Measurements from ENCODE around the gene APAF1. TPM values are rescaled to one million over a fixed set of nuclear protein-coding genes. Genes with fewer than 3 reads are reported as not detected.

The APAF1 gene
- total RNA-seq, 3 donors from 2014 or later (not counting 1 experiment from before 2014, with no cell fraction given) = 33.5 to 43.7 (median 34.9) TPM

DNA sequence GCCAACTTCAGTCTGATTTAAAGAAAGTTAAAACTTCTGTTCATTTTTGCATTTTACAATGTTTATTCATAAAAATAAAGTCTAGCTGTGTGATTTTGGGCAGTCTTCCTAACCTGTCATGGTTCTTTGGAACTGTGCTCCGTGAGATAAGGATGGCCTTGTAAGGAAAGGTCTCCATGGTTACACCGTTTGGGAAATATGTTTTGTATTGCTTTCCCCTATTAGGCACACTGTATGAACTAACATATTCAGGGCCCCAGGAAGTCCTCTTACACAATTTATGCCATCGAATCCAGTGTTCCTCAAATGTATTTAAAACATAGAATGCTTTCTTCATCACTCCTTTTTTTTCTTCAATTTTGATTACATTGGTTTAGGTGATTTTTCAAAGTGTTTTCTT is 54.5 kb downstream of the APAF1 start:
- Histone ChIP-seq H3K9me3 (ENCODE audit: control insufficient read depth, insufficient read depth, low read length) (no peaks in the 10 kb centered on the region), H3K4me3 (ENCODE audit: low read length) (no peak overlapping the region), H3K4me1 (ENCODE audit: control insufficient read depth, insufficient read depth, low read length) (no peaks in the 10 kb centered on the region), H3K27me3 (ENCODE audit: control insufficient read depth, insufficient read depth, low read length) (no peaks in the 10 kb centered on the region), H3K27ac (ENCODE audit: low read length) (no peak overlapping the region), H3K36me3 (ENCODE audit: control insufficient read depth, insufficient read depth, low read length) (peaks cover 43% of the 10 kb centered on the region)
- peak overlapping the region in 1 of 2 donors; percentile 69 for H3K27ac Mint-ChIP-seq
- DNase-seq = no peak
- H3K4me3 Mint-ChIP-seq = no peak overlapping the region
- H3K36me3 Mint-ChIP-seq = peaks cover 11% of the 10 kb centered on the region
- TF ChIP-seq, protein P1, sequence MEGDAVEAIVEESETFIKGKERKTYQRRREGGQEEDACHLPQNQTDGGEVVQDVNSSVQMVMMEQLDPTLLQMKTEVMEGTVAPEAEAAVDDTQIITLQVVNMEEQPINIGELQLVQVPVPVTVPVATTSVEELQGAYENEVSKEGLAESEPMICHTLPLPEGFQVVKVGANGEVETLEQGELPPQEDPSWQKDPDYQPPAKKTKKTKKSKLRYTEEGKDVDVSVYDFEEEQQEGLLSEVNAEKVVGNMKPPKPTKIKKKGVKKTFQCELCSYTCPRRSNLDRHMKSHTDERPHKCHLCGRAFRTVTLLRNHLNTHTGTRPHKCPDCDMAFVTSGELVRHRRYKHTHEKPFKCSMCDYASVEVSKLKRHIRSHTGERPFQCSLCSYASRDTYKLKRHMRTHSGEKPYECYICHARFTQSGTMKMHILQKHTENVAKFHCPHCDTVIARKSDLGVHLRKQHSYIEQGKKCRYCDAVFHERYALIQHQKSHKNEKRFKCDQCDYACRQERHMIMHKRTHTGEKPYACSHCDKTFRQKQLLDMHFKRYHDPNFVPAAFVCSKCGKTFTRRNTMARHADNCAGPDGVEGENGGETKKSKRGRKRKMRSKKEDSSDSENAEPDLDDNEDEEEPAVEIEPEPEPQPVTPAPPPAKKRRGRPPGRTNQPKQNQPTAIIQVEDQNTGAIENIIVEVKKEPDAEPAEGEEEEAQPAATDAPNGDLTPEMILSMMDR (IDR thresholded peaks at IDR 0.05) = no peak
- H3K27me3 Mint-ChIP-seq (ENCODE audit: low read depth in 2 of 2) = no peaks in the 10 kb centered on the region
- H3K9me3 Mint-ChIP-seq = no peaks in the 10 kb centered on the region
- 79% methylated on average over 3 of the region's 3 CpGs for WGBS (ENCODE audit: insufficient coverage)
- no peak for ATAC-seq
- peaks cover 8 to 9% of the 10 kb centered on the region in 2 donors for H3K4me1 Mint-ChIP-seq
- intact Hi-C loops (cut with micrococcal nuclease) = no loop called here

DNA sequence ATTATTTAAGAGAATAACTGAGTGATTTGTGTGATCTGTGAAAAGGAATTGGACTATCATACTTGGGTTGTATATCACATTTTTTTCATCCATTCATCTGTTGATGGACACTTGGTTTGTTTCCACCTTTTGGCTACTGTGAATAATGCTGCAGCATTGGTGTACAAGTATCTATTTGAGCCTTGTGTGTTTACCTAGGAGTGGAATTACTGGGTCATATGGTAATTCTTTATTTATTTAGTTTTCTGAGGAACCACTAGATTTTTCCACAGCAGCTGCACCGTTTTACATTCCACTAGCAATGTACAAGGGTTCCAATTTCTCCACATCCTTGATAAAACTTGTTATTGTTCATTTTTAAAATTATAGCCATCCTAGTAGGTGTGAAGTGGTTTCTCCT is 56.1 kb downstream of the APAF1 start:
- no peak overlapping the region for H3K27ac Mint-ChIP-seq
- intact Hi-C loops (cut with micrococcal nuclease) = no loop called here
- H3K4me3 Mint-ChIP-seq = no peak overlapping the region
- no peak overlapping the region for H3K27ac ChIP-seq (ENCODE audit: low read length)
- peaks cover 46% of the 10 kb centered on the region for H3K36me3 ChIP-seq (ENCODE audit: control insufficient read depth, insufficient read depth, low read length)
- no peaks in the 10 kb centered on the region for H3K9me3 Mint-ChIP-seq
- WGBS (ENCODE audit: insufficient coverage) = no CpG with 5 or more reads among the region's 1 CpG
- H3K9me3 ChIP-seq (ENCODE audit: control insufficient read depth, insufficient read depth, low read length) = no peaks in the 10 kb centered on the region
- no peaks in the 10 kb centered on the region for H3K27me3 Mint-ChIP-seq (ENCODE audit: low read depth in 2 of 2)
- no peaks in the 10 kb centered on the region for H3K4me1 ChIP-seq (ENCODE audit: control insufficient read depth, insufficient read depth, low read length)
- H3K4me1 Mint-ChIP-seq = peaks cover 4 to 5% of the 10 kb centered on the region in 2 donors
- no peak overlapping the region for H3K4me3 ChIP-seq (ENCODE audit: low read length)
- peaks cover 11% of the 10 kb centered on the region for H3K36me3 Mint-ChIP-seq
- TF ChIP-seq, protein P1 (IDR thresholded peaks at IDR 0.05) = no peak
- H3K27me3 ChIP-seq (ENCODE audit: control insufficient read depth, insufficient read depth, low read length) = no peaks in the 10 kb centered on the region
- no peak for DNase-seq
- ATAC-seq = no peak

DNA sequence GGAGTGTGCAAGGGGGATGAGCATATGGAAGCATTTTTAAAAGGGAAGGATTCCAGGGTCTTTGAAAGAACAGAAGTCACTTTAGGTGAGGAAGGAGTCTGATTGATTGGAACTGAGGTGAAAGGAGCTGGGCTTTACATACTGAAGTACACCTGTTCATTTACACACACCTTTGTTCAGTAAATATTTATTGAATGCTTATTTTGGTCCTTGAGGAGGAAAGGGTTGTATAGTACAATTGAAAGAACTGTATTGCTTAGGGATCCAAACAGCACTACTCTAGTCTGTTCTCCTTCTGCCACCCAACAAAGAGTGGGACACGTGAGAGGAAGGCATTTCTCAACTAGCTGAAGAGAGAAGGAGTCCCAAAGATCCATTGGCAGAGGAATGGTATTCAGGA is 63.9 kb downstream of the APAF1 start:
- no peak overlapping the region for H3K27ac Mint-ChIP-seq
- TF ChIP-seq, protein P1 (IDR thresholded peaks at IDR 0.05) = no peak
- DNase-seq = no peak
- H3K4me3 Mint-ChIP-seq = no peak overlapping the region
- no peaks in the 10 kb centered on the region for H3K4me1 Mint-ChIP-seq
- 100% methylated on average over 1 of the region's 1 CpG for WGBS (ENCODE audit: insufficient coverage)
- Histone ChIP-seq H3K4me1 (ENCODE audit: control insufficient read depth, insufficient read depth, low read length) (no peaks in the 10 kb centered on the region), H3K4me3 (ENCODE audit: low read length) (no peak overlapping the region), H3K27me3 (ENCODE audit: control insufficient read depth, insufficient read depth, low read length) (no peaks in the 10 kb centered on the region), H3K9me3 (ENCODE audit: control insufficient read depth, insufficient read depth, low read length) (no peaks in the 10 kb centered on the region), H3K36me3 (ENCODE audit: control insufficient read depth, insufficient read depth, low read length) (peaks cover 75% of the 10 kb centered on the region), H3K27ac (ENCODE audit: low read length) (no peak overlapping the region)
- ATAC-seq = no peak
- H3K27me3 Mint-ChIP-seq (ENCODE audit: low read depth in 2 of 2) = no peaks in the 10 kb centered on the region
- peaks cover 19% of the 10 kb centered on the region for H3K36me3 Mint-ChIP-seq
- intact Hi-C loops (cut with micrococcal nuclease) = no loop called here
- H3K9me3 Mint-ChIP-seq = no peaks in the 10 kb centered on the region

DNA sequence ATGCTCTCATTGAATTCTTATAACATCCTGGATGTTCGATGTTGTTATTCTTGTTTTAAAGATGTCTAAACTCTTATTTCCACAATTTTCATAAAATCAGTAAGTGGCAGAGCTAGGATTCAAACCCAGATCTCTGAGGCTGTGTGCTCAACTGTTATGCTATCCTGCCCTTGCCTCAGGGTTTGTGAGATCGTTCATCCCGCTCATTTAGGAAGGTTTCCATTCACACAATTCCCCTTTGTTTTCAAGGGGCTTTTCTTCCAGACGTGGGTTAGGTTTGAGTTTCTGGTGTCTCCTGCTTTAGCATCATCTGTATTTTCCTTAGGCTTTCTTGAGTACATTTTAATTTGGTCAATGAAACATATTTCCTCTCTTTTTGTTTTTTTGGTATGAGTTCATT is 69.3 kb downstream of the APAF1 start:
- Histone ChIP-seq H3K4me1 (ENCODE audit: control insufficient read depth, insufficient read depth, low read length) (no peaks in the 10 kb centered on the region), H3K27ac (ENCODE audit: low read length) (no peak overlapping the region), H3K36me3 (ENCODE audit: control insufficient read depth, insufficient read depth, low read length) (peaks cover 64% of the 10 kb centered on the region), H3K4me3 (ENCODE audit: low read length) (no peak overlapping the region), H3K27me3 (ENCODE audit: control insufficient read depth, insufficient read depth, low read length) (no peaks in the 10 kb centered on the region), H3K9me3 (ENCODE audit: control insufficient read depth, insufficient read depth, low read length) (no peaks in the 10 kb centered on the region)
- H3K9me3 Mint-ChIP-seq = no peaks in the 10 kb centered on the region
- WGBS (ENCODE audit: insufficient coverage) = 92% methylated on average over 1 of the region's 4 CpGs
- DNase-seq (no peak), ATAC-seq (no peak)
- no peak overlapping the region for H3K4me3 Mint-ChIP-seq
- TF ChIP-seq, protein P1 (IDR thresholded peaks at IDR 0.05) = no peak
- no peaks in the 10 kb centered on the region for H3K4me1 Mint-ChIP-seq
- H3K27me3 Mint-ChIP-seq (ENCODE audit: low read depth in 2 of 2) = no peaks in the 10 kb centered on the region
- intact Hi-C loops (cut with micrococcal nuclease) = no loop called here
- peaks cover 35% of the 10 kb centered on the region for H3K36me3 Mint-ChIP-seq
- no peak overlapping the region for H3K27ac Mint-ChIP-seq
